Subcutaneous adipose tissue (tissue), 4 donors: ENCODE measurements around the gene TAF15. TPM values are rescaled to one million over a fixed set of nuclear protein-coding genes. Genes with fewer than 3 reads are reported as not detected.

Source experiments
- total RNA-seq, 4 donors: library from RNA; depleted of rRNA; stranded (reverse); fragments of >200 nt; gene quantifications; one replicate each; pipeline ENCODE4 v1.1.0, GENCODE V29; 2016
- TF ChIP-seq, protein P1 (sequence below): fragments of 450-650 bp; IDR thresholded peaks from one replicate; pipeline ENCODE4 v1.5.1; 2016; ENCODE audit warnings: low read depth, mild to moderate bottlenecking, control low read depth, antibody characterized with exemption, moderate library complexity

Gene TAF15
- total RNA-seq, 4 donors from 2014 or later, result 69.1 to 106 (median 78.7) TPM

DNA sequence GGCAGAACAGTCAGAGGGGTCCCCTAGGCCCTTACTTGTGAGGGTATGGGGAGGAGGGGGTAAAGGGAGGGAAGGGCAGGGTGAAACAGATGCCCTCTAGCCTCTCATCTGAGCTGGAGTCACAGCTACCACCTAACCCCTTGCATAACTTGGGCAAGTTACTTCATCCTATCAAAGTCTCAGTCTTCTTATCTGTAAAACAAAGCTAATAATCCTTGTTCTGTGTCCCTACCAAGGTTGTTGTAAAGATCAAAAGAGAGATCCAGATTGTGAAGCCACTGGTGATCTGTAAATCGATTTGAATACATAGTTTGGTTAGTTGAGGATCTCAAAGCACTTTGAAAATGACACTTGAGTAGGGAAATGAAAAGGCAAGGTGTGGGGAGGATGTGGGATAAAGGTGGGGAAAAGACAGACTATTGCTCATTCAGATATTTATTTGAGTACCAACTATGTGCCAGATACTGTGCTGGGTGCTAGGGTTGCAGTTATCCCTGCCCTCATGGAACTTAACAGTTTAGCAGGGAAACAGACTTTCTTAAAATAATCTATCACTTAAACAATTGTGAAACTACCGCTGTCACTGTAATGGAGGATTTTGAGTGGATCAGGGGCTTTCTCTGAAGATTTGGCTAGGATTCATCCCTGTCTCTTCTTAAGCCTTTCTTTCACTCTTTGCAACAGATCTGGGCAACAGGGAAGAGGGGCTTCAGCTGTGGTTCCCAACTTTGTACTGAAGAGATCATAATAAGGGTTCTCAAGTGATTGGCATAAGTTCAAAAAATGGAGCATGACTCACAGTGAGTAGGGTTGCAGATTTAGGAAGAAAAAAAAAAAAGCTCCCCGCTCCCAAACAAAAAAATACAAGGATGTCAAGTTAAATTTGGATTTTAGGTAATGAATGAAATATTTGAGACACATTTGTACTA lies 56.4 kb downstream of the TAF15 start:
- TF ChIP-seq, protein P1, sequence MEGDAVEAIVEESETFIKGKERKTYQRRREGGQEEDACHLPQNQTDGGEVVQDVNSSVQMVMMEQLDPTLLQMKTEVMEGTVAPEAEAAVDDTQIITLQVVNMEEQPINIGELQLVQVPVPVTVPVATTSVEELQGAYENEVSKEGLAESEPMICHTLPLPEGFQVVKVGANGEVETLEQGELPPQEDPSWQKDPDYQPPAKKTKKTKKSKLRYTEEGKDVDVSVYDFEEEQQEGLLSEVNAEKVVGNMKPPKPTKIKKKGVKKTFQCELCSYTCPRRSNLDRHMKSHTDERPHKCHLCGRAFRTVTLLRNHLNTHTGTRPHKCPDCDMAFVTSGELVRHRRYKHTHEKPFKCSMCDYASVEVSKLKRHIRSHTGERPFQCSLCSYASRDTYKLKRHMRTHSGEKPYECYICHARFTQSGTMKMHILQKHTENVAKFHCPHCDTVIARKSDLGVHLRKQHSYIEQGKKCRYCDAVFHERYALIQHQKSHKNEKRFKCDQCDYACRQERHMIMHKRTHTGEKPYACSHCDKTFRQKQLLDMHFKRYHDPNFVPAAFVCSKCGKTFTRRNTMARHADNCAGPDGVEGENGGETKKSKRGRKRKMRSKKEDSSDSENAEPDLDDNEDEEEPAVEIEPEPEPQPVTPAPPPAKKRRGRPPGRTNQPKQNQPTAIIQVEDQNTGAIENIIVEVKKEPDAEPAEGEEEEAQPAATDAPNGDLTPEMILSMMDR, result no peak

DNA sequence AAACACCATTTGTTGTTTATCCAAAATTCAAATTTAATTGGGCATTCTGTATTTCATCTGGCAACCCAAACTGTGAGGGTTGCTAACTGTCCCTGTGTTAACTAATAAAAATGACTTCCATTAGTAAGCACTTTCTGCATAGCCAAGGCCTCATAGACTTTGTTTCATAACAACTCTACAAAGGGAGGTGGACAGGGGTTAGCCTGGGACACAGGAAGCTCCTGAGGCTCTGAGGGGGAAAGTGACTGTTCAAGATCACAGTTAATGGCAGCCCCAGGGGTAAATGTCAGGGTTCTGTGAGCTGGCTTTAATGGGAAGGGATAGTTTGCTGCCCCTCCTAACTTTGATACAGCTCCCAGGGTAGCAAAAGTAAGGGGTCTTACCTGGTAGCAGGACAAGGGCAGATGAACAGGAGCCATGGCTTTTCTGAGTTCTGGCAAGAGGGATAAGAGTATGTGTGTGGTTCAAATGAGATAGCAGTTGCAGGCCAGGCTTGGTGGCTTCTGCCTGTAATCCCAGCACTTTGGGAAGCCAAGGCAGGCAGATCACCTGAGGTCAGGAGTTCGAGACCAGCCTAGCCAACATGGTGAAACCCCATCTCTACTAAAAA lies 57.2 kb downstream of the TAF15 start:
- TF ChIP-seq, protein P1, result no peak

DNA sequence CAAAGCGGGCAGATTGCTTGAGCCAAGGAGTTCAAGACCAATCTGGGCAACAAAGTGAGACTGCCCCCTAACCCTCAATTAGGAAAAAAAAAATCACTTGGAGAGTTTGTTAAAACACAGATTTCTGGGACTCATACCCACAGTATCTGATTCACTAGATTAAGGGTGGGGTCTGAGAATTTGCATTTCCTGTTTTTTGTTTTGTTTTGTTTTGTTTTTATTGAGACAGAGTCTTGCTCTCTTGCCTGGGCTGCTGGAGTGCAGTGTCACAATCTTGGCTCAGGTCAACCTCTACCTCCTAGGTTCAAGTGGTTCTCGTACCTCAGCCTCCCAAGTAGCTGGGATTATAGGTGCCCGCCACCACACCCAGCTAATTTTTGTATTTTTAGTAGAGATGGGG lies 58.3 kb downstream of the TAF15 start:
- TF ChIP-seq, protein P1, result no peak

DNA sequence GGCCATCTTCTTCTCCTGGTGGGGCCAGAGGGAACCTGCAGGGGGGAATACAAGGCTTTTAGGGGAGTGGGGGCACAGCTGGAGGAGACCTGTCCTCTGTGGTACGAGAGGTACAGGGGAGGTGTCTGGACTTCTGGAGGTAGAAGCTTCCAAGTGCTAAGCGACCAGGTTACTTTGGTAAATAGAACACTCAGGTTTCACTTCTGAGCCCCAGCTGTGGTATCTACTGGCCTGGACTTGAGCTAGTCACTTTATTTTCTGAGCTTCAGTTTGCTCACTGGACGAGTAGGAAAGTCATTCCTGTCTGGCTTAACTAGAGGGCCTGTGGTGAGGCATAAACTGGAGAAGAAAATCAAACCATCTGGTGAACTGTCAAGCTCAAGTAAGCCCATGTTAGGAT lies 59.5 kb downstream of the TAF15 start, which contains the start of gene HEATR9:
TSS of gene HEATR9 (minus strand) at position 155 of the 400 bp plus-strand sequence. CDS start at position 6, 149 bp downstream.
- TF ChIP-seq, protein P1, result no peak

DNA sequence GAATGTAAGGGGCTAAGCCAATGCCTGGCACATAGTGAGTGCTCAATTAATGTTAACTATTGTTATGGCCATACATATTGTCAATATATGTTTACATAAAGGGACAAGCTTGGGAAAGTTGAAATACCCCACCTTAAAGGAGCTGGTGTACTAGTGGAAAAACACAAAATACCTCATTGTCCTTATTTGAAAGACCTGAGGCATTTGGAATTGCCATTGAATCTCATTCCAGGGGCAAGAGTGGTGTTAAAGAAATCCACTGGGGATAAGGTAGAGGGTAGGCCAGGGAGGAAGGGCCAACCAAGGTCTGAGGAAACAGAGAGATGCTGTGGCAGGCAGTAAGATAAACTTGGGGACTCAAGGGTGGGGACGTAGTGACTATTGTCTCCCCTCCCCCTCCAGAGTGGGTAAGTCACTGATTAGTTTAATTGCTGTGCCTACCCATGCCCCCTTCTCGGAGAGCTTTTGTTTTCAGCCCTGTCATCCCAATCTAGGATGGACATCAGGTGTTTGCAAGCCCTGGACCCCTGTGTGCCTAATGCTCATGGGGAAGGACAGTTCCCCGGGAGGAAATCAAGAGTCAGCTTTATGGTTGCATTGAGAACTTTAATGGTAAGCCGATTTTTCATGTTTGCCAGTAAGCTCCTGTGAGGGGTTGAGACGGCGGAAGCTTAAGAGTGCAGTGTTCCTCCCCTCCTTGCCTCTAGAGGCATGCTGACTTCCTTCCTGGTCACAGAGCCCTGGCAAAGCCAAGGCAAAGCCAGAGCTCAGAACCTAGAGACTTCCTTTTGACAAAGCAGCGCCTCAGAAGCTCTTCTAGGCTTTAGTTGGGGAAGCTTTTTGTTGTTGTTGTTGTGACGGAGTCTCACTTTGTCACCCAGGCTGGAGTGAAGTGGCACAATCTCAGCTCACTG lies 61.9 kb downstream of the TAF15 start:
- TF ChIP-seq, protein P1, result no peak

DNA sequence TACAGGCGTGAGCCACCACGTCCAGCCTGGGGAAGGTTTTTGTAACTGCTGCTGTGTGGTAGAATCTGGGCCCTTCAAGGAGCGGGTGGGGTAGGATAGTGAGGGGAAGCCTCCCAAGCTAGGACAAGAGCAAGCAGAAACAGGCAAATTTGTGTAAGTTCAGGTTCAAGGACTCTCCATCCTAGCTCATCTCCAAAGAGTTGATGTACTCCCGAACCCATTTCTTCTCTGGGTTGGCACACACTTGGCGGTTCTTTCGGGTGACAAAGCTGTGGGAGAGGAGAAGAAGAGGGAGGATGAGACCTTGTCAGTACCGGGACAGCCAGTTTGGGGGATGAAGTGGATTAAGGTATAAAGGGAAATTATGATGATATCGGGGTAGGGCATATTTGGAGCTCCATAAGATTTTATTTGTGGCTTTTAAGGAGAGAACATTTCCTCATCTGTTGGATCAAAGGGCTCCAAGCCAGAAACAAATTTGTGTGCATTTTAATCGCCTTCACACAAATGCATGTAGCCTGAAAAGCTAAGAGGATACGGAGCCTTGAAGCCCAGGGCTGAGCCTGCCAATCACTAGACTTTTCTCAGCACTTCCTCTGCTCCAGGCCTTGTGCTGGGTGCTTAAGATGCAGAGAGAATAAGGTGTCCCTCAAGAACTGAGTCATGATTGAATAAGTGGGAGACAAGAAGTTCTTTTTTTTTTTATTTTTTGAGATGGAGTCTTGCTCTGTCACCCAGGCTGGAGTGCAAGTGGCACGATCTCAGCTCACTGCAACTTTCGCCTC lies 63.1 kb downstream of the TAF15 start:
- TF ChIP-seq, protein P1, result no peak
